Measurements from ENCODE around the gene TXLNA.
A peak's percentile ranks its signal among the peaks of the same experiment; 100 is the strongest.

The TXLNA gene

GRCh38 chr1:32215629-32216480 lies 36.4 kb downstream of the TXLNA start:
- DNase-seq (ENCODE audit: low spot score): peak; percentile 85

GRCh38 chr1:32216566-32216965 lies 37.1 kb downstream of the TXLNA start:
- no peak for DNase-seq (ENCODE audit: low spot score)

- DNase-seq (ENCODE audit: low spot score): peak; percentile 67
Observed at GRCh38 chr1:32219022-32219421, 39.5 kb downstream of the TXLNA start.

DNA sequence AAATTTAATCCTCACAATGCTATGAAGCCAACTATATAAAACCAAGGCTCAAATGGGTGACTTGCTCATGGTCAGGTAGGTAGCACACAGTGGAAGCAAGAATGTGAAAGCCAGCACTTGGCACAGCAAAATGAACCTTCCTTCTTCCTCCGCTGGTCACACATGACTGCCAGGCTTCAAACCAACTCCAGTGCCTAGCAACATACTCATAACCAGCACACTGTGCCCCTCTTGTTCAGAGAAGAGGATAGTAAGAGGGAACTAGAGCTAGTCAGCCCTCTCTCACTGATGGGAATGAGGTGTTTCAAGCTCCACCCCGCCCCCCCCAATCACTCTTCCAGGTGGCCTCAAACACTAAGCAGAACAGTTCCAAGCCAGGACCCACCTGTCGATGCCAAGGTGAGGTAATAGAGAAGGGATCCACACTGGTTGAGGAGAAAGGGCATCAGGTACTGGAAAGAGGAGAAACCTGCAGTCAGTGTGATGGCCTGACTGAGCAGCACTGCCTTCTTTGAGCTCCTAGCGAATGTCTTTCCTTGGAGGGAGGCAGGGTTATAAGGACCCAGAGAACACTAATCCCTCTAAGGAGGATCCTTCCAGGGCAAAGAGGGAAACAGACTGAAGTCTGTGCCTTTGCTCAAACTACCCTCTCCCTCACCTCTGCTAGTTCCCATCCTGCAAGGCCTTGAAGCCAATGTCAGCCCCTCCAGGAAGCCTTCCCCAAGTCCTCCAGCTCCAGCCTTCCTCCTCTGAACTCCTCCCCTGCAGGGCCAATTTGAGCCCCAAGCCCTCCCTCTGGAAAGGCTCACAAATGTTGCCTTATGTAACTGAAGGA lies 41.5 kb downstream of the TXLNA start:
- no peak for DNase-seq (ENCODE audit: low spot score)

DNA sequence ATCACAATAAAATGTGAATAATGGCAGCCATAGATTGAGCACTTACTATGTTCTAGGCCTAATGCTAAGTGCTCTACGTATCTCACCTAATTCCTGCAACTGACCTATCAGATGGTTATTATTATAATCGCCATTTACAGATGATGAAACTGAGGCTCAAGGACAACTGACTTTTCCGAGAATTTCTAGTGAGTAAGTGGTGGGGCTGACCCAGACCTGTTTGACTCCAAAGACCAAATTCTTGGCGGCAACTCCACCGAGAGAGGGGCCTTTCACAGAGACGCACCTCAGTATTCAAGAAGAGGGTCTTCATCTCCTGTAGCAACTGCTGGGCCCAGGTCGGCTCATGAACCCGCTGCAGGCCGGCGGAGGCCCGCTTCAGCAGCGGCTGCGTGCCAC lies 42.1 kb downstream of the TXLNA start:
- no peak for DNase-seq (ENCODE audit: low spot score)

DNA sequence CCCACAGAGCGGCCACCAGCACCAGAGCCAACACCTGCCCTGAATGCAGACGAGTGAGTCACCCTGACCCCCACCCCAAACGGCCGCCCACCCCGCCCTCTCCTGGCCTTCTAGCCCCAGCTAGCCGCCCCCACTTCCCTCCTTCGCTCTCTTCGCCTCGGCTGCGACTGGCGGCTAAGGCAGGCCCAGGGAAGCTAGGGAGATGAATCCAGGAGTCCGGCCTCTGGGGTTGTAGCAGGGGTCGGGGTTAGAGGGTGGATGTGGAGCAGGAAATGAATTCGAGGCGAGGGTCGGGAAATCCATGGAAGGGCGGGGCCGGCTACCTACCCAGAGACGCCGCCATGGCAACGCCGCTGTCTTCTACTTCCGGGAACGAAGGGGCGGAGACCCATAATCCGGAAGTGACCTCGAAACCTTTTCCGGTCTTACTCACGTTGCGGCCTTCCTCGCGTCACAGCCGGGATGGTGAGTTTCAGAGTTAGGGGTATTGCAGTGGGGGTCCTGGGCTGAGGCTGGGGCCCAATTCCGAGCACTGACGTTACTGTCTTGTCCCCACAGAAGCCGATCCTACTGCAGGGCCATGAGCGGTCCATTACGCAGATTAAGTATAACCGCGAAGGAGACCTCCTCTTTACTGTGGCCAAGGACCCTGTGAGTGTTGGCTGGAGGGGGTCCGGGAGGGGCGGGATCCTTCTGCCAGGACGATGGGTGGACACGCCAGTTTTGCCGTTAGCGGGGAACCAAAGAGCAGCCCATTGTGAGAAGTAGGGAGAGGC lies 42.7 kb downstream of the TXLNA start, which contains the start of the genes EIF3I and TMEM234:
Gene EIF3I, plus strand, starts transcription at position 428 of the 776 bp plus-strand sequence. Its CDS starts 35 bp downstream, at position 463.
Gene TMEM234, minus strand, starts transcription at position 374 of the 776 bp plus-strand sequence. Its CDS starts 31 bp downstream, at position 343.
- DNase-seq (ENCODE audit: low spot score): peak; percentile 96

DNA sequence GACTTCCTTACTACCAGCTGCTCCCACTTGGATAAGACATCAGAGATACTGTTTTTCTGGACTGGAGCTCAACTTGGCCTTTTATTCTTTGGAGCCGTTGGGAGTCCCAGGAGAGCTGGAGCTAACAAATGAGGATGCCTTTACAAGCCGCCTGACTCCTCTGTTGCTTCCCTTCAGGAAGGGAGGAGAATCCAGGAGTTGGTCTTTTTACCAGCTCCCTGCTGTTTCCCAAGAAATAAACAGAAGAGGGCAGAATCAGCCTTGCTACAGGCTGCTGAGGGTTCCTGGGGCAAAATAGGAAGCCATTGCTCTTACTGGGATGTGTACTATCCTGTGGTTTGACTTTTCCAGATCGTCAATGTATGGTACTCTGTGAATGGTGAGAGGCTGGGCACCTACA lies 44.2 kb downstream of the TXLNA start:
- DNase-seq (ENCODE audit: low spot score): no peak

- no peak for DNase-seq (ENCODE audit: low spot score)
Observed at GRCh38 chr1:32224285-32224684, 44.8 kb downstream of the TXLNA start.

DNA sequence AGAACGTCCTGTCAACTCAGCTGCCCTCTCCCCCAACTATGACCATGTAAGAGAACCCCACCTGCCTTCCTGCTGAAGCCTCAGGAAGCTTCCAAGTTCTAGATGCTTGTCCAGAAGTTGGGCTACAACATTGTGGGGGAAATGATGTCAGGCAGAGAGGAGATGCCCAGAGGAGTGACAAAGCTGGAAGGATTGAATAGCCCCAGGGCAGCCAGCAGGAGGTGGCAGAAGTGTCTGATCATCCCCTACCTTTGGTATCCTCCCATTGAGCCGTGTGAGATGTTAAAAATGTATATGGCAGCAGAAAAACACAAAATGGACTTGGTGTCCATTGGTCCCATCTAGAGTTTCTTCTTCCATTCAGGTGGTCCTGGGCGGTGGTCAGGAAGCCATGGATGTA lies 49.3 kb downstream of the TXLNA start:
- no peak for DNase-seq (ENCODE audit: low spot score)

- no peak for DNase-seq (ENCODE audit: low spot score)
Observed at GRCh38 chr1:32231843-32232432, 52.5 kb downstream of the TXLNA start.

- DNase-seq (ENCODE audit: low spot score): no peak
Observed at GRCh38 chr1:32232558-32233304, 53.3 kb downstream of the TXLNA start.

- no peak for DNase-seq (ENCODE audit: low spot score)
Observed at GRCh38 chr1:32234792-32235191, 55.3 kb downstream of the TXLNA start.

- no peak for DNase-seq (ENCODE audit: low spot score)
Observed at GRCh38 chr1:32239337-32239736, 59.9 kb downstream of the TXLNA start.

- no peak for DNase-seq (ENCODE audit: low spot score)
Observed at GRCh38 chr1:32239790-32240139, 60.3 kb downstream of the TXLNA start.

DNA sequence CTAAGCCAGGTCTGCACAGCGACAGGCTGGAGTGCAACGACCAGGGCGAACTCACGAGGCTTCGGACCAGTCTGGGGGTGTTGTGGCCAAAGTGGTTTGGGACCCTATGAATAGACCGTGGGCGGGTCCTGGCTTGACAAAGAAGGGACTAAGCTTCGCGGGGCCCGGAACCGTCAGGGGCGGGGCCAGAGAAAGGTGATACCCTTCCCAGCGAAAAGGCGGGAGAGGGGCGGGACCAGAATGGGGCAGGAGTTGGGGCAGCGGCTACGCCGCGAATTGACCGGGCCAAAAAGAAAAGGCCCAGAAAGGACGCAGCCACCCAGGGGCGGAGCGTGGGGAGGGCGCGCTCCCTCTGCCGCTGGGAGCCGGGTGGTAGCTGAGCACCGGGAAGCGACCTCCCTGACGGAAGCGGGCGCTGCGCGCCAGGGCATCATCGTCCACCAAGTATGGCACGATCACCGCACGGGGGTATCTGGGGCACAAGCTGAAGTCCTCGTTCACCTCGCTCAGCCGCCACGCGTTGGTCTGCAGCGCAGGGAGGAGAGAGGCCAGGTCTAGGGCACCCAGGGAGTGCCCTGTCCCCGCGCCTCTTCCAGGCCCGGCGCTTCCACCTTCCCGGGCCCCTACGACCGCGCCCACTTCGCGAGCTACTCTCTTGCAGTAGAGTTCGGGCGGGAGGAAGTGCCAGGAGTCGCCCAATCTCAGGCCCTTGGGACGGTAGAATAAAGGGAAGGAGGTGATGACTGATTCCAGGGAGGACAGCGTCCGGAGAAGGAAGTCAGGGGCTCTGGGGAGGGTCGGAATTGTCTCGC lies 60.9 kb downstream of the TXLNA start:
- peak; percentile 86 for DNase-seq (ENCODE audit: low spot score)

DNA sequence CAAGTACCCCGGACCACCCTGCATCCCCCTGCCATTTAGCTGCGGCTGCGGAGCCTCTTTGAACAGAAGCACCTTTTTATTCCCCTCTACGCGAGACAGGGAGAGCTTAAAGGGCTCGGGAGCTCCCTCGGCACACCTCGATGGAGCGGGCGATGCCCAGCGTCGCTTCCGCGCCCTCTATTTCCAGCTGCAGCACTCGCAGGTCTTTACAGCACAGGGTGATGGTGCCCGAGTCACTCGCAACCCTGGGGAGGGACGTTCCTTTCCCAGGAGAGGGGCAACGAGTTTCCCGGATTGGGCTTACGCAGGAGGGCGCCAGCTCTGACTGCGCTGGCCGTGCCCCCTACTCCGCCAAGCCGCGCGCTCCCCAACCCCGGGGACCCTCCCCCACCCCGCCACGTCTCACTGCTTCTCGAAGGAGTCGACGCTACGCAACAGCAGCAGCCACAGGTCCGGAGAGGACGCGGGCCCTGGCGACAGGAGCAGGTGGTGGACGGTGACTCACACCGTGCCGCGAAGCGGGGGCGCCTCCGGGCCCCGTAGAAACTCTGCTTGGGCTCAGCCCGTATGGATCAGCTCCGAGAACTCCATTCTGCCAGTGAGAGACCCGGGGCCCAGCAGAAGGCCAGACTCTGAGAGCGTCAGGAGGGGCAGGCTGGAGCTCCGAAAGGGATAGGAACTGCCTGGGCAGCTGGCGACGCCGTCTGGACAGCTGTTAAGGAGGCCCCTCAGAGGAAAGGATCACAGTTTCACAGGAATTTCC lies 61.7 kb downstream of the TXLNA start:
- peak; percentile 78 for DNase-seq (ENCODE audit: low spot score)

- peak; percentile 44 for DNase-seq (ENCODE audit: low spot score)
Observed at GRCh38 chr1:32242341-32242851, 62.9 kb downstream of the TXLNA start.

DNA sequence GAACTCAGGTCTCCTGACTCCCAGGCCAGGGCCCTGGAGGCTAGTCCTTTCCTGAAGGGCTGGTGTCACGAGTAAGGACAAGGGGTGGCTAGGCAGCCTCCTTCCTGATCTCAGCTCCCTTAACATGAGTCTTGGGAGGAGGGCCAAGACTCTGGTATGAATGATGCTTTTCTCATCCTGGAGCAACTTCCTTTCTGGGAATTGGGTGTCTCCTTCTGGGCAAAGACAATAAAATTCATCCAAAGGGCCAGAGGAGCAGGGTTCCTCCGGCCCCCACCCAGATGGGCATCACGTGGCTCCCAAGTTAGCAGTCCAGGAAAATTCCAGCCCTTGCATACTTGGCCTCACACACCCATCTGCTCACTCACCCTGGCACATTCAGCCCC lies 67.4 kb downstream of the TXLNA start, which contains the start of gene FAM167B:
Gene FAM167B, plus strand, starts transcription at position 335 of the 386 bp plus-strand sequence. CDS start 200 bp downstream, outside the sequence.
- peak; percentile 94 for DNase-seq (ENCODE audit: low spot score)

- DNase-seq (ENCODE audit: low spot score): no peak
Observed at GRCh38 chr1:32247452-32247851, 68.0 kb downstream of the TXLNA start.
